ENCODE results near the gene CLIC4.

The CLIC4 gene

DNA sequence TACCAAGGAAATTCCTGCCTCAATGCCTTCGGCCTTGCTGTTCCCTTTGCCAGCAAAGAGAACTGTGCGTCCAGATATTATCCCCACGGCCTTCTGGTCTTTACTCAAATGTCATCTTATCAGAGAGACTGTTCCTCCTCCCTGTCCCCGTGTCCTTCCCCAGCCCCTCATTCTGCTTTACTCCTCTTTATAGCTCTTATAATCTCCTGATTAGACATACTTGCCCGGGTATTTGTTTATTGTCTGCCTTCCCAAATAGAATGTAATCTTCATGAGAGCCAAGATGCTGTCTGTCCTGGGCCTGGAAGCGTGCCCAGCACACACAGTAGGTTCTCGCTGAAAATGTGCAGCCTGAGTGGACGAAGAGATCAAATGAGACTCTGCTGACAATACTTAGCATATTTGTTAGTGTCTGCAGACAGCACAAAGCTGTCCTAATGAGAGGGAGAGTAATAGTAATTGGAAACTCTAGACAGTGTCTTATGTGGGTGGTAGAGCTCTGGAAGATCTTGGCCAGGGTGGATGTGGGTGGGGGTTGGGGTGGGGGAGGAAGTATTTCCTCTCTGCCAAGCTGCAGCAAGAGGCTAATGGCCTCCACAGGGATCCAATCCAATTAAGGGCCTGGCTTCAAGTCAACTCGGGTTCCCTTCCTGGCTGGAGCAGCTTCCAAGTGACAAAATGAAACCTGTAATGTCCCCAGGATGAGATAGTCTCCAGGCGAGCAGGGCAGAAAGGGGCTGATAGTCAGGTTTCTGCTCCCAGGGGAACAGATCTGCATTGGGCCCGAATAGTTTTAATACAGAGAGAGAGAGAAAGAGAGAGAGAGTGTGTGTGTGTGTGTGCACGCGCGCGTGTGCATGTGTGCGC is 9.5 kb upstream of the CLIC4 start:
- no peaks in the 10 kb centered on the region for H3K9me3 ChIP-seq (ENCODE audit: control insufficient read depth, insufficient read depth, low read length)
- no peak overlapping the region; the same call in 1 of the 2 replicates for H3K9ac ChIP-seq (ENCODE audit: low read depth, low read length)
- H3K4me1 ChIP-seq (ENCODE audit: control insufficient read depth, insufficient read depth, low read length): peaks cover 24% of the 10 kb centered on the region
- peak overlapping the region; percentile 65 for H3K27ac ChIP-seq (ENCODE audit: low read depth, low read length)
- no peaks in the 10 kb centered on the region for H3K27me3 ChIP-seq (ENCODE audit: control insufficient read depth, insufficient read depth, low read length)
- no peak overlapping the region for H3K4me3 ChIP-seq (ENCODE audit: low read depth, low read length)
- H3K36me3 ChIP-seq (ENCODE audit: control insufficient read depth, insufficient read depth, low read length): no peaks in the 10 kb centered on the region

DNA sequence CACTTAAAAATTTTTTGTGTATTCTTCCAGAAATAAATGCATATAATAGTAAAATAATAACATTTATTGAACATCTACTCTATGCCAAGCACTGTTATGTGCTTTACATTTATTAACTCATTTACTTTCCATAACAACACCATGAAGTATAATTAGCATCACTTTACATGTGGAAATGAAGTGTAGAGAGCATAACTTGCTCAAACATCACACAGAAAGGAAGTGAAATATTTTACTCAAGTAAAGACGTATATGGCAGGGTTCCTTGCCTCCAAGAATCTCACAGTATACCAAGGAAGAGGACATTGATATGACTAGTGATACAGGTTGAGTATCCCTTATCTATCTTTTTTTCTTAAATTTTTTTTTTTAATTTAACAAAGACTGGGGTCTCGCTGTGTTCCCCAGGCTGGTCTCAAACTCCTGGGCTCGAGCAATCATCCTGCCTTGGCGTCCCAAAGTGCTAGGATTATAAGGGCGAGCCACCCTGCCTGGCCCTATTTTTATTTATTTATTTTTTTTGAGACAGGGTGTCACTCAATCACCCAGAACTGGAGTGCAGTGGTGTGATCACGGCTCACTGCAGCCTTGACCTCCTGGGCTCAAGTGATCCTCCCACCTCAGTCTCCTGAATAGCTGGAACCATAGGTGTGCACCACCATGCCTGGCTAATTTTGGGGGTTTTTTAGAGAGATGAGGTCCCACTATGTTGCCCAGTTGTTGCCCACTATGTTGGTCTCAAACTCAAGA is 7.7 kb upstream of the CLIC4 start:
- Histone ChIP-seq H3K27ac (ENCODE audit: low read depth, low read length) (no peak overlapping the region), H3K27me3 (ENCODE audit: control insufficient read depth, insufficient read depth, low read length) (no peaks in the 10 kb centered on the region), H3K9me3 (ENCODE audit: control insufficient read depth, insufficient read depth, low read length) (no peaks in the 10 kb centered on the region), H3K9ac (ENCODE audit: low read depth, low read length) (no peak overlapping the region), H3K36me3 (ENCODE audit: control insufficient read depth, insufficient read depth, low read length) (no peaks in the 10 kb centered on the region), H3K4me1 (ENCODE audit: control insufficient read depth, insufficient read depth, low read length) (peaks cover 31% of the 10 kb centered on the region), H3K4me3 (ENCODE audit: low read depth, low read length) (no peak overlapping the region)

DNA sequence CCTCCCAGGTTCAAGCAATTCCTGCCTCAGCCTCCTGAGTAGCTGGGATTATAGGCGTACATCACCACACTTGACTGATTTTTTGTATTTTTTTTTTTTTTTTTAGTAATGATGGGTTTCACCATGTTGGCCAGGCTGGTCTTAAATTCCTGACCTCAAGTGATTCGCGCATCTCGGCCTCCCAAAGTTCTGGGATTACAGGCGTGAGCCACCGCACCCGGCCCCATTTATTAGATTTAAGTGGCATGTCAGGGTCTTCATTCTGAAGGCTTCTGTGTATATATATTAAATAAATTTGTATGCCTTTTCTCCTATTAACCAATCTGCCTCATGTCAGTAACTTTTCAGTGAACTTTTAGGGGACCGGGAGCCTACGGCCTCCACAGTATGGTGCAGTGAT is 6.0 kb upstream of the CLIC4 start:
- H3K4me1 ChIP-seq (ENCODE audit: control insufficient read depth, insufficient read depth, low read length): peaks cover 46% of the 10 kb centered on the region
- no peaks in the 10 kb centered on the region for H3K27me3 ChIP-seq (ENCODE audit: control insufficient read depth, insufficient read depth, low read length)
- H3K27ac ChIP-seq (ENCODE audit: low read depth, low read length): peak overlapping the region; percentile 73
- H3K36me3 ChIP-seq (ENCODE audit: control insufficient read depth, insufficient read depth, low read length): no peaks in the 10 kb centered on the region
- no peak overlapping the region for H3K4me3 ChIP-seq (ENCODE audit: low read depth, low read length)
- H3K9ac ChIP-seq (ENCODE audit: low read depth, low read length): no peak overlapping the region; the same call in 1 of the 2 replicates
- H3K9me3 ChIP-seq (ENCODE audit: control insufficient read depth, insufficient read depth, low read length): no peaks in the 10 kb centered on the region

DNA sequence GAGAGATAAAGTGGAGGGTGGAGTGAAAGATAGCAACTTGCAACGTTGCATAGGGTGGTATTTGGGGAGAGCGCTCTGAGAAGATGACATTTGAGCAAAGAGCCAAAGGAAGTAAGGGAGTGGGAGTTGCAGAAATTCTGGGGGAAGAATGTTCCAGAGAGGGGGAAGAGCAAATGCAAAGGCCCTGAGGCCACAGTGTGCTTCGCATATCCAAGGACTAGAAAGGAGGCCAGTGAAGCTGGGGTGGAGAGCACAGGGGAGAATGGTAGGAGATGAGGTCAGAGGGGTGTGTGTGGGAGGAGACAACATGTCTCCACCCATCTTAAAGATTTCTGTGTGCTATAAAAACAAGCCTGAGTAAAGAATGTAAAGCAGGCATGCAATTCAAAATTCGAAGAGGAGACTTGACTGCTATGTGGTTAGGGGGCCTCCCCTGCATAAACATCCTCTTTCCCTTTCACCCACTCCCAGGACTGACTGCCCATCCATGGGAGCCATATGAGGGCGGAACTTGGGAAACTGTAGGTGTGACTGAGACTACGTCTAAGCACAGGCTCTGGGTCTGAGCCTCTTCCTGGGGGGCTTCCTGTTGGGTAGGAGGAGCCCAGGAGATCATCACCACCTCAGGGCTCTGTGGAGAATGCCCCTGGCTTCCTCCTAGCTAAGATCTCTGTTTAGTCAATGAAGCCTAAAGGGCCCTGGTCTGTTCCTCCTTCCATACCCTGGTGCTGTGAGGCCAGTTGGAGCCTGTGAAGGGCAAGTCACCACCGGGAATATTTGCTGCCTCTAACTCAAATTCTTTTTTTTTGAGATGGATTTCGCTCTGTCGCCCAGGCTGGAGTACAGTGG is 2.9 kb upstream of the CLIC4 start:
- H3K4me3 ChIP-seq (ENCODE audit: low read depth, low read length): no peak overlapping the region
- no peaks in the 10 kb centered on the region for H3K27me3 ChIP-seq (ENCODE audit: control insufficient read depth, insufficient read depth, low read length)
- peak overlapping the region; percentile 72 for H3K27ac ChIP-seq (ENCODE audit: low read depth, low read length)
- H3K36me3 ChIP-seq (ENCODE audit: control insufficient read depth, insufficient read depth, low read length): no peaks in the 10 kb centered on the region
- H3K4me1 ChIP-seq (ENCODE audit: control insufficient read depth, insufficient read depth, low read length): peaks cover 31% of the 10 kb centered on the region
- 0 out of 2 replicates have a peak overlapping the region, but pooled peaks have one; percentile 20 for H3K9ac ChIP-seq (ENCODE audit: low read depth, low read length)
- no peaks in the 10 kb centered on the region for H3K9me3 ChIP-seq (ENCODE audit: control insufficient read depth, insufficient read depth, low read length)

DNA sequence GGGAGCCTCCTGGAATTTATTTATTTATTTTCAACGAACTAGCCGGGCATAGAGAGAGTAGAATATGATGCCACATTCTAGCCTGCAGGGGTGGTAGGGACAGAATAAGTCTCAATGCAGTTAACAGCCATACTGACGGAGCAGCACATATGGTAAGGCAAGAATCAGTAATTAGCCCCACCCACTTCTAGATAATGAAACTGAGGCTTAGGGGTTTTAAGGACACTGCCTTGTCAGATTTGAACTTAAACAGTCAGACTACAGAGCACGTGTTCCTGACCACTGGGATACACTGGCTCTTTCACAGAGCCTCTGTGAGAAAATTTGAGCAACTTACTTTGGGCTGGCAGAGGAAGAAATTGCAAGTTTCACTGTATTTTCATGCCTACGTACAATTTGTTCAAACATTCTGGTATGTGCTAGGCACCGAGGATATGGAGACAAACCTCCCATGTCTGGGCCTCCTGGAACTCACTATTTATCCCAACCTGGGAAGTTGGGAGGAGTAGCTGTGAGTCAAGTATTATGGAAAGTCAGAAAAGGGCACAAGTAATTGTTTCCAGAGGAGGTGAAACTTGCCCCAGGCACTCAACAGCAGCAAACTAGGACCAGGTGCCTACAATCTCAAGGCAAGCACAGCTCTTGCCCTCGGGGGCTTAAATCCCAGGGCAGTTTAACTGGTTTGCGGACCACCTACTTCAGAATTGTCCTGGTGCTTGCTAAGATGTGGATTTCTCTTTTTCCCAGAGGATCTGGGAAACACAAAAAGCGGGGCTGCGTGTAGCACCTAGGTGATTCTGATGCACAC is 1.6 kb upstream of the CLIC4 start:
- Histone ChIP-seq H3K9me3 (ENCODE audit: control insufficient read depth, insufficient read depth, low read length) (no peaks in the 10 kb centered on the region), H3K9ac (ENCODE audit: low read depth, low read length) (no peak overlapping the region), H3K4me1 (ENCODE audit: control insufficient read depth, insufficient read depth, low read length) (peaks cover 31% of the 10 kb centered on the region), H3K36me3 (ENCODE audit: control insufficient read depth, insufficient read depth, low read length) (no peaks in the 10 kb centered on the region), H3K4me3 (ENCODE audit: low read depth, low read length) (no peak overlapping the region; the same call in 1 of the 2 replicates), H3K27ac (ENCODE audit: low read depth, low read length) (peak overlapping the region; percentile 67), H3K27me3 (ENCODE audit: control insufficient read depth, insufficient read depth, low read length) (no peaks in the 10 kb centered on the region)

DNA sequence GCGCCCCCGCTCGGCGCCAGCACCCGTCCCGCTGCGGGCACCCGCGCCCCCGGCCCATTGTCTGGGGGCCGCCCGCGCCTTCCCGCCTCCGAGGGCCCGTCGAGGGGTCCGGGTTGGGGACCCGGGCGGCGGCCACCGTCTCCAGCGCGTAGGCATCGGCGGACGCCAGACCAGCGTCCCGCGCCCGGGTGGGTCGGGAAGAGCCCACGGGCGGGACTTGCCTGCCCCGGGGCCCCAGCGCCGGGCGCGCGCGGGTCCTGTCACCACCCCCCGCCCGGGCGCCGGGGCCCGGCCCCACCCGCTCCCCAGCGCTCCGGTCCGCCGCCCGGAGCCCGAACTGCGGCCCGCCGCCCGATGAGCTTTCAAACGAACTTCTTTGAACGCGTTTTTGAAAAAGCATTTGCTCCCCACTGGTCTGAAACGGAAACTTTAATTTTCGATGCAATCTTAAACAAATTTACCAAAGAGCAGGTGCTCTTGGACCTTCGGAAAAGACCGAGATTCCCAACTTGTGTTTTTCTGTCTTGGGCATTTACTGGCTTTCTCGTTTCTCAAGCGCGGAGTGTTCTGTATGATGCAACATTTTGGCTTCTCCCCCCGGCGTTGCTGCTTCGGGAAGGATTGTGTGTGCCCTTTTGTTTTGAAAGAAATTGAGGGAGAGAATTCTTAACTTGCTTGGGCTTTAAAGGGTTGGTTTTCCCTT is 615 bp downstream of the CLIC4 start:
- Histone ChIP-seq H3K4me1 (ENCODE audit: control insufficient read depth, insufficient read depth, low read length) (peaks cover 24% of the 10 kb centered on the region), H3K9me3 (ENCODE audit: control insufficient read depth, insufficient read depth, low read length) (no peaks in the 10 kb centered on the region), H3K36me3 (ENCODE audit: control insufficient read depth, insufficient read depth, low read length) (peaks cover 6% of the 10 kb centered on the region; the same call in 1 of the 2 replicates), H3K27ac (ENCODE audit: low read depth, low read length) (peak overlapping the region; percentile 93), H3K4me3 (ENCODE audit: low read depth, low read length) (peak overlapping the region; percentile 99), H3K27me3 (ENCODE audit: control insufficient read depth, insufficient read depth, low read length) (no peaks in the 10 kb centered on the region), H3K9ac (ENCODE audit: low read depth, low read length) (peak overlapping the region; percentile 97)

DNA sequence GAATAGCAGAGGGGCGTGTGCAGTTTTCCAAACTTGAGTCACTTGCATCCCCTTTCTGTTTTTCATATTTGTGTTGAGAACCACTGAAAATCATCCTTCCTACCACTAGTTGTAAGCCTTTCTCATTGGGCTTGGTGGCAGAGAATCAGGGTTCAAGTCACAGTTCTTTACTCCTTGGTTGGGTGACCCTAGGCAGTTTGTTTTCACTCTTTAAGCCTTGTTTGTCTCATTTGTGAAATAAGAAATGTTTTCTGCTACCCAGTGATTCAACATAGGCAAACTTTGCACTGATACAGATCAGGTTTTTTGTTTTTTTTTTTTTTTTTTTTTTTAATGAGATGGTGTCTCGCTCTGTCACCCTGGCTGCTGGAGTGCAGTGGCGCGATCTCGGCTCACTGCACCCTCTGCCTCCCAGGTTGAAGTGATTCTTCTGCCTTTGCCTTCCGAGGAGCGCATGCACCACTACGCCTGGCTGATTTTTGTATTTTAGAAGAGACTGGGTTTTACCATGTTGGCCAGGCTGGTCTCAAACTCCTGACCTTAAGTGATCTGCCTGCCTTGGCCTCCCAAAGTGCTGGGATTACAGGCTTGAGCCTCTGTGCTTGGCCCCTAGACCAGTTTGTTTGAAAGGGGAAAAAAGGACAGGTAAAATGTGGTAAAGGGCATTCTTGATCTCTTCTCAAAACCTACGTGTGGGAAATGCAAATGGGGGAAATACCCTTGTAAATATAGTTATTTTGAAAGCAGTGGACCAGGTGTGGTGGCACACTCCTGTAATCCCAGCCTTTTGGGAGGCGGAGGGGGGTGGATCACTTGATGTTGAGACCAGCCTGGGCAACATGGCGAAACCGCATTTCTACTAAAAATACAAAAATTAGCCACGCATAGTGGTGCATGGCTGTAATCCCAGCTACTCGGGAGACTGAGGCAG is 3.2 kb downstream of the CLIC4 start:
- peaks cover 12% of the 10 kb centered on the region for H3K4me1 ChIP-seq (ENCODE audit: control insufficient read depth, insufficient read depth, low read length)
- H3K9me3 ChIP-seq (ENCODE audit: control insufficient read depth, insufficient read depth, low read length): no peaks in the 10 kb centered on the region
- H3K9ac ChIP-seq (ENCODE audit: low read depth, low read length): no peak overlapping the region
- no peak overlapping the region for H3K27ac ChIP-seq (ENCODE audit: low read depth, low read length)
- peaks cover 7% of the 10 kb centered on the region; the same call in 1 of the 2 replicates for H3K36me3 ChIP-seq (ENCODE audit: control insufficient read depth, insufficient read depth, low read length)
- H3K27me3 ChIP-seq (ENCODE audit: control insufficient read depth, insufficient read depth, low read length): no peaks in the 10 kb centered on the region
- peak overlapping the region; percentile 99 for H3K4me3 ChIP-seq (ENCODE audit: low read depth, low read length)

DNA sequence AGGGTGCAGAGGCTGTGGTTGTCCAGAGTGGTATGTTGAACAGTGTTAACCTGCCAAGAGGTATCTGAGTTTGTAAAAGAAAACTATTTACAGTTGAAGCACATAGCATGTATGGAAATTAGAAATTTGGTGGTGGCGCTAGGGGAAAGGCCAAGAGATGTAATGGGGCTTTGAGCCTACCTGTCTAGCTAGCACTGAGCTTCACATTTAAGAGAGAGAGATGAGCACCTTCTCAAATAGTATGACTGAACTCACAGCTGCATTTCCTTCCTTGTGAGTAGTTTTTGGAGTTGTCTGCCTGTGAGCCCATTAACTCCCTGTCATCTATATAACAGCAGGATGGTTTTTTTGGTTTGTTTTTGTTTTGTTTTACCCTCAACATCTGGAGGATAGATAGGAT is 4.0 kb downstream of the CLIC4 start:
- peaks cover 7% of the 10 kb centered on the region; the same call in 1 of the 2 replicates for H3K36me3 ChIP-seq (ENCODE audit: control insufficient read depth, insufficient read depth, low read length)
- 0 out of 2 replicates have a peak, but pooled peaks cover 5% of the 10 kb centered on the region for H3K4me1 ChIP-seq (ENCODE audit: control insufficient read depth, insufficient read depth, low read length)
- no peaks in the 10 kb centered on the region for H3K9me3 ChIP-seq (ENCODE audit: control insufficient read depth, insufficient read depth, low read length)
- H3K27me3 ChIP-seq (ENCODE audit: control insufficient read depth, insufficient read depth, low read length): no peaks in the 10 kb centered on the region
- H3K9ac ChIP-seq (ENCODE audit: low read depth, low read length): no peak overlapping the region
- H3K27ac ChIP-seq (ENCODE audit: low read depth, low read length): no peak overlapping the region
- H3K4me3 ChIP-seq (ENCODE audit: low read depth, low read length): no peak overlapping the region

DNA sequence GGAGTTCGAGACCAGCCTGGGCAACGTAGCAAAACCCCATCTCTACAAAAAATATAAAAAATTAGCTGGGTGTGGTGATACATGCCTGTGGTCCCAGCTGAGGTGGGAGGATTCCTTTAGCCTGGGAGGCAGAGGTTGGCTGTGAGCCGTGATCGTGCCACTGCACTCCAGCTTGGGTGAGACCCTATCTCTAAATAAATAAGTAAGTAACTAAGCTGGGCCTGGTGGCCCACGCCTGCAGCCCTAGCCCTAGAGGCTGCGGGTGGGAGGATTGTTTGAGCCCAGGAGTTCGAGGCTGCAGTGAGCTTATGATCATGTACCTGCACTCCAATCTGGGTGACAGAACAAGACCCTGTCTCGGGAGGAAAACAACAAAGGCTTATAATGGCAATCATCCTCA is 4.6 kb downstream of the CLIC4 start:
- no peak overlapping the region for H3K4me3 ChIP-seq (ENCODE audit: low read depth, low read length)
- H3K36me3 ChIP-seq (ENCODE audit: control insufficient read depth, insufficient read depth, low read length): peaks cover 7% of the 10 kb centered on the region; the same call in 1 of the 2 replicates
- no peaks in the 10 kb centered on the region for H3K9me3 ChIP-seq (ENCODE audit: control insufficient read depth, insufficient read depth, low read length)
- no peaks in the 10 kb centered on the region for H3K27me3 ChIP-seq (ENCODE audit: control insufficient read depth, insufficient read depth, low read length)
- no peak overlapping the region for H3K27ac ChIP-seq (ENCODE audit: low read depth, low read length)
- H3K4me1 ChIP-seq (ENCODE audit: control insufficient read depth, insufficient read depth, low read length): 0 out of 2 replicates have a peak, but pooled peaks cover 5% of the 10 kb centered on the region
- H3K9ac ChIP-seq (ENCODE audit: low read depth, low read length): no peak overlapping the region

All from HUES48 (cell line).